HAP-1 (cell line): Measurements from ENCODE around the gene PMS2.
"Not testable (repeated sequence)": the region's sequence is repeated elsewhere in the genome, so short reads cannot be mapped to it uniquely, and the experiment has no call there.

ENCODE experiments used
- DNase-seq, 2 experiments: peaks; one replicate each; pipeline ENCODE4 v3.0.0-alpha.2; 2016 to 2020; ENCODE audit warnings: low spot score in 2 of 2
- H3K27me3 ChIP-seq: fragments of 250-450 bp; sonication (Bioruptor Pico); 2 replicates; pipeline ENCODE4 v1.5.1; 2020; ENCODE audit warnings: low read depth, mild to moderate bottlenecking, moderate library complexity
- H3K36me3 ChIP-seq: fragments of 250-450 bp; sonication (Bioruptor Pico); replicated peaks from 2 replicates; pipeline ENCODE4 v1.5.1; 2020; ENCODE audit warnings: mild to moderate bottlenecking
- H3K4me1 ChIP-seq: fragments of 250-450 bp; sonication (Bioruptor Pico); 2 replicates; pipeline ENCODE4 v1.5.1; 2020; ENCODE audit warnings: mild to moderate bottlenecking
- H3K4me3 ChIP-seq: fragments of 250-450 bp; sonication (Bioruptor Pico); 2 replicates; pipeline ENCODE4 v1.5.1; 2020; ENCODE audit warnings: mild to moderate bottlenecking, moderate library complexity
- H3K9me3 ChIP-seq: fragments of 250-450 bp; sonication (Bioruptor Pico); 2 replicates; pipeline ENCODE4 v1.5.1; 2020; ENCODE audit warnings: mild to moderate bottlenecking, moderate library complexity
- in situ Hi-C: fragments of 300-500 bp; cut with MboI; formaldehyde crosslinking; loops from 3 replicates; pipeline ENCODE4 v1.14.3; 2020; ENCODE audit warnings: low sequenced_read_pairs, inconsistent platforms, mixed read lengths

PMS2 gene

GRCh38 chr7:6007386-6007785, 1.5 kb downstream of the PMS2 start:
- in situ Hi-C loops = no loop called here
- no peak overlapping the region for H3K4me3 ChIP-seq
- H3K27me3 ChIP-seq = no peaks in the 10 kb centered on the region

GRCh38 chr7:5997210-5997808, 11.5 kb downstream of the PMS2 start:
- in situ Hi-C loops = loop anchor here (25.0 kb wide), 1 partner anchor 135 kb away; no protein-coding TSS in a partner anchor

More at GRCh38 chr7:6007386-6007785, 1.5 kb downstream of the PMS2 start:
- H3K36me3 ChIP-seq = peaks cover 19% of the 10 kb centered on the region
- no peak for DNase-seq
- peaks cover 20% of the 10 kb centered on the region for H3K4me1 ChIP-seq
- H3K9me3 ChIP-seq = no peaks in the 10 kb centered on the region

GRCh38 chr7:5987061-5987460, 21.8 kb downstream of the PMS2 start:
- in situ Hi-C loops = loop anchor here (25.0 kb wide), 1 partner anchor 125 kb away; no protein-coding TSS in a partner anchor
- peaks cover 42% of the 10 kb centered on the region for H3K36me3 ChIP-seq
- not testable (repeated sequence) for H3K4me3 ChIP-seq, H3K4me1 ChIP-seq, H3K9me3 ChIP-seq, H3K27me3 ChIP-seq, DNase-seq

More at GRCh38 chr7:5997210-5997808, 11.5 kb downstream of the PMS2 start:
- peak; percentile 71 for DNase-seq
- no peaks in the 10 kb centered on the region for H3K9me3 ChIP-seq
- no peak overlapping the region for H3K4me3 ChIP-seq
- H3K36me3 ChIP-seq = peaks cover 48% of the 10 kb centered on the region
- H3K4me1 ChIP-seq = peaks cover 26% of the 10 kb centered on the region
- H3K27me3 ChIP-seq = no peaks in the 10 kb centered on the region

- DNase-seq, H3K36me3 ChIP-seq, H3K9me3 ChIP-seq, H3K27me3 ChIP-seq, H3K4me1 ChIP-seq, H3K4me3 ChIP-seq: not testable (repeated sequence)
- in situ Hi-C loops = loop anchor here (25.0 kb wide), 1 partner anchor 117 kb away; no protein-coding TSS in a partner anchor
Observed at GRCh38 chr7:5979680-5980314, 29.1 kb downstream of the PMS2 start.

- H3K4me1 ChIP-seq, H3K36me3 ChIP-seq, DNase-seq, H3K9me3 ChIP-seq, H3K4me3 ChIP-seq, in situ Hi-C loops, H3K27me3 ChIP-seq: not testable (repeated sequence)
Observed at GRCh38 chr7:5973580-5973979, 35.3 kb downstream of the PMS2 start.

- H3K4me3 ChIP-seq, H3K36me3 ChIP-seq, in situ Hi-C loops, H3K9me3 ChIP-seq, DNase-seq, H3K27me3 ChIP-seq, H3K4me1 ChIP-seq: not testable (repeated sequence)
Observed at GRCh38 chr7:5970347-5970911, 38.4 kb downstream of the PMS2 start, which contains the start of gene RSPH10B. Gene RSPH10B, minus strand, starts transcription at chr7:5970689. Its CDS starts 3,573 bp downstream, at chr7:5967116.

- H3K27me3 ChIP-seq, H3K36me3 ChIP-seq, H3K9me3 ChIP-seq, H3K4me1 ChIP-seq, H3K4me3 ChIP-seq, in situ Hi-C loops, DNase-seq: not testable (repeated sequence)
Observed at GRCh38 chr7:5963810-5964209, 45.0 kb downstream of the PMS2 start.

GRCh38 chr7:5963205-5963604, 45.6 kb downstream of the PMS2 start:
- H3K4me1 ChIP-seq, DNase-seq, H3K9me3 ChIP-seq, H3K36me3 ChIP-seq, in situ Hi-C loops, H3K4me3 ChIP-seq, H3K27me3 ChIP-seq: not testable (repeated sequence)

- in situ Hi-C loops, H3K36me3 ChIP-seq, H3K4me1 ChIP-seq, H3K4me3 ChIP-seq, H3K27me3 ChIP-seq, DNase-seq, H3K9me3 ChIP-seq: not testable (repeated sequence)
Observed at GRCh38 chr7:5934945-5935450, 73.9 kb downstream of the PMS2 start.

- H3K36me3 ChIP-seq, H3K9me3 ChIP-seq, H3K27me3 ChIP-seq, H3K4me3 ChIP-seq, DNase-seq, in situ Hi-C loops, H3K4me1 ChIP-seq: not testable (repeated sequence)
Observed at GRCh38 chr7:5931905-5932644, 76.8 kb downstream of the PMS2 start.

GRCh38 chr7:5931250-5931649, 77.6 kb downstream of the PMS2 start:
- H3K4me1 ChIP-seq, H3K36me3 ChIP-seq, in situ Hi-C loops, DNase-seq, H3K4me3 ChIP-seq, H3K27me3 ChIP-seq, H3K9me3 ChIP-seq: not testable (repeated sequence)

GRCh38 chr7:5930290-5930689, 78.6 kb downstream of the PMS2 start:
- H3K36me3 ChIP-seq, H3K9me3 ChIP-seq, H3K4me1 ChIP-seq, H3K27me3 ChIP-seq, in situ Hi-C loops, DNase-seq, H3K4me3 ChIP-seq: not testable (repeated sequence)

GRCh38 chr7:5926263-5926870, 82.5 kb downstream of the PMS2 start:
- in situ Hi-C loops, H3K9me3 ChIP-seq, H3K4me1 ChIP-seq, H3K36me3 ChIP-seq, H3K27me3 ChIP-seq, DNase-seq, H3K4me3 ChIP-seq: not testable (repeated sequence)
